Mesothelial cell of epicardium (in vitro differentiated cells): Measurements from ENCODE around the gene DNAJA4. TPM values are rescaled to one million over a fixed set of nuclear protein-coding genes. Genes with fewer than 3 reads are reported as not detected.

ENCODE experiments used
- DNase-seq, 2 experiments: peaks; one replicate each; pipeline ENCODE4 v3.0.0; 2021; ENCODE audit warnings: low spot score in 2 of 2; ENCODE audit not compliant: unreplicated experiment in 2 of 2
- H3K27ac Mint-ChIP-seq: 2 replicates; pipeline ENCODE4 v1.8.0; 2021; ENCODE audit warnings: mixed read lengths
- H3K27me3 Mint-ChIP-seq: 2 replicates; pipeline ENCODE4 v1.8.0; 2021; ENCODE audit warnings: low read depth, mixed read lengths
- H3K36me3 Mint-ChIP-seq: 2 replicates; pipeline ENCODE4 v1.8.0; 2021; ENCODE audit warnings: mixed read lengths
- H3K4me1 Mint-ChIP-seq: 2 replicates; pipeline ENCODE4 v1.8.0; 2021; ENCODE audit warnings: mixed read lengths
- H3K4me3 Mint-ChIP-seq: 2 replicates; pipeline ENCODE4 v1.8.0; 2021; ENCODE audit warnings: mild to moderate bottlenecking, moderate library complexity, mixed read lengths
- H3K9me3 Mint-ChIP-seq: 2 replicates; pipeline ENCODE4 v1.8.0; 2021; ENCODE audit warnings: mixed read lengths
- total RNA-seq: library from RNA; stranded (reverse); gene quantifications from 3 replicates; pipeline ENCODE4 v1.2.1, GENCODE V29; 2021
- TF ChIP-seq, protein P1 (sequence below): fragments of 200-600 bp; sonication (generic); IDR thresholded peaks from one replicate; pipeline ENCODE4 v1.5.0; 2021; ENCODE audit warnings: antibody characterized with exemption; ENCODE audit not compliant: unreplicated experiment

DNAJA4 gene
- total RNA-seq, 1 donor from 2014 or later: 0.13 TPM

DNA sequence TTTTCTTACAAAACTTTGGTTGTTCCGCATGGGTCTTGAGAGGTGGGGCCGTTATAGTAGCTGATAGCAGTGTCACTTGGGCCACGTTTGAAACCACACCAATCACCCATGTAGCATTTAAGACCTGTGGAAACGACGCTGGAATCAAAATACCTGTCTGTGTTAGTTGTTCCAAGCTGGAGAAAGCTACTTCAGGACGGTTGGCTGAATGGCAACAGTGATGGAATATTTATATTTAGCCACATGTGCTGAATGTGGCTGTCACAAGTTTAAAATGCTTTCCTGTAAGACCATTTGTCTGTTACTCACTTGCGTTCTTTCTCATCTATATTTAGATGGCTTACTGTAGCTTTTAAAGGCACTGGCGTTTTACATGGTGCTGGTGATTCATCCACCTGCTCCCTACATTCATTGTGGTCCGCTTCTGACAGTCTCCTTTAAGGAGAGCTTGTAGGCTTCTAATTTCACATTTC is 1.4 kb downstream of the DNAJA4 start:
- TF ChIP-seq, protein P1, sequence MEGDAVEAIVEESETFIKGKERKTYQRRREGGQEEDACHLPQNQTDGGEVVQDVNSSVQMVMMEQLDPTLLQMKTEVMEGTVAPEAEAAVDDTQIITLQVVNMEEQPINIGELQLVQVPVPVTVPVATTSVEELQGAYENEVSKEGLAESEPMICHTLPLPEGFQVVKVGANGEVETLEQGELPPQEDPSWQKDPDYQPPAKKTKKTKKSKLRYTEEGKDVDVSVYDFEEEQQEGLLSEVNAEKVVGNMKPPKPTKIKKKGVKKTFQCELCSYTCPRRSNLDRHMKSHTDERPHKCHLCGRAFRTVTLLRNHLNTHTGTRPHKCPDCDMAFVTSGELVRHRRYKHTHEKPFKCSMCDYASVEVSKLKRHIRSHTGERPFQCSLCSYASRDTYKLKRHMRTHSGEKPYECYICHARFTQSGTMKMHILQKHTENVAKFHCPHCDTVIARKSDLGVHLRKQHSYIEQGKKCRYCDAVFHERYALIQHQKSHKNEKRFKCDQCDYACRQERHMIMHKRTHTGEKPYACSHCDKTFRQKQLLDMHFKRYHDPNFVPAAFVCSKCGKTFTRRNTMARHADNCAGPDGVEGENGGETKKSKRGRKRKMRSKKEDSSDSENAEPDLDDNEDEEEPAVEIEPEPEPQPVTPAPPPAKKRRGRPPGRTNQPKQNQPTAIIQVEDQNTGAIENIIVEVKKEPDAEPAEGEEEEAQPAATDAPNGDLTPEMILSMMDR: no peak
- H3K27ac Mint-ChIP-seq: no peak overlapping the region
- DNase-seq: no peak
- no peaks in the 10 kb centered on the region for H3K9me3 Mint-ChIP-seq
- H3K36me3 Mint-ChIP-seq: no peaks in the 10 kb centered on the region
- H3K4me1 Mint-ChIP-seq: peaks cover 3% of the 10 kb centered on the region
- peaks cover 8% of the 10 kb centered on the region for H3K27me3 Mint-ChIP-seq
- no peak overlapping the region for H3K4me3 Mint-ChIP-seq

DNA sequence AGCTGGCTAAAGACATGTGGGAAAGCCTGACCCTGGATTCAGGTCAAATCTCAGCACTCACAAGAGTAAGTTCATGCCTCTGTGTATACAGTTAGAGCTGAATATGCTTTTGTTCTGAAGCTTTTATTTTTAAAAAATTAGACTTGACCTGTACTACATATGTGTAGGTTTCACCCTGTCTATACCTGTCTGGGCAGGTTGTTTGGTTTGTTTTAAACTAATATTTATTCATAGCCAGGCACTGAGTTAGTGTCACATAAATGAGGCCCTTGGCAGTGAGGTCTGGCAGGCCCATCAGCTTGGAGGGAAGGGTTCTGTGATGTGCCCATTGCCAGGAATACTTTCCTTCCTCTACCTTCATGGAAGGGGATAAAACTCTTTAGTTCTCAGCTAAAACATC is 1.9 kb downstream of the DNAJA4 start:
- Mint-ChIP-seq H3K4me1 (no peaks in the 10 kb centered on the region), H3K27me3 (peaks cover 8% of the 10 kb centered on the region), H3K27ac (no peak overlapping the region), H3K36me3 (no peaks in the 10 kb centered on the region), H3K4me3 (no peak overlapping the region), H3K9me3 (no peaks in the 10 kb centered on the region)
- TF ChIP-seq, protein P1: no peak
- no peak for DNase-seq

DNA sequence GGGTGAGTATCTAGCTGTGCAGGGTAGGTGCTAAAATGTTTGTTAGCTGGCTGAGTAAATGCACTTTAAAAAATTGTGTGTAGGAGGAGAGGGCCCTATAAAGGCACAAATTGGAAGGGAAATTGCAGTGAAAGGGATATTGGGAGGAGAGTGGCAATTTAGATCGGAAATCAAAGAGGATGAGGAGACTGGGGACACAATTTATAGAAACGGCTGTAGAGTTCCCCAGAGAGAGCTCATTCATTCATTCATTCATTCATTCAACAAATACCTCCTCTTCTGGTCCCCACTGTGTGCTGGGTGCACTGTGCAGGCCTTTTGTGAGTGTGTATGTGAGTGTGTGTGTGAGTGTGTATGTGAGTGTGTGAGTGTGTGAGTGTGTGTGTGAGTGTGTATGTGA is 2.4 kb downstream of the DNAJA4 start:
- Mint-ChIP-seq H3K36me3 (no peaks in the 10 kb centered on the region), H3K4me1 (no peaks in the 10 kb centered on the region), H3K9me3 (no peaks in the 10 kb centered on the region), H3K27me3 (peaks cover 8% of the 10 kb centered on the region), H3K27ac (no peak overlapping the region), H3K4me3 (no peak overlapping the region)
- DNase-seq: no peak
- TF ChIP-seq, protein P1: no peak

DNA sequence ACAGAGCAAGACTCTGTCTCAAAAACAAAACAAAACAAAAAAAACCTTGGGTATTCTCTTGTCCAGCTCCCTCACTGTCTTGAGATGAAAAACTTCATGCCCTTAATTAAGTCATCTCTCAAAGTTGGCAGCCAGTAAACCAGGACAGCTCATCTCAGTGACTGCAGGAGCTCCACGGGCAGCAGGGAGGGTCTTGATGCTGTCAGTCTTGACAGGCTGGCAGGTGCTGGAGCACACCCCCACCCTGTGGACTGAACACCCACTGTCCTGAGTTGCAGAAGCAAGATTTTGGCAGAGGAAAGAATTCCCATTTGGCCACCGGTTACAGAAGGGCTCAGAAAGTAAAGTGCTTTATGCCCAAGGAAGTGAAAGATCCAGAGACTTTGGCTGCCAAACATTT is 8.0 kb downstream of the DNAJA4 start:
- no peak for DNase-seq
- H3K27ac Mint-ChIP-seq: no peak overlapping the region
- no peaks in the 10 kb centered on the region for H3K36me3 Mint-ChIP-seq
- TF ChIP-seq, protein P1: no peak
- H3K4me3 Mint-ChIP-seq: no peak overlapping the region
- H3K4me1 Mint-ChIP-seq: peaks cover 9% of the 10 kb centered on the region
- H3K9me3 Mint-ChIP-seq: no peaks in the 10 kb centered on the region
- peaks cover 8% of the 10 kb centered on the region for H3K27me3 Mint-ChIP-seq

DNA sequence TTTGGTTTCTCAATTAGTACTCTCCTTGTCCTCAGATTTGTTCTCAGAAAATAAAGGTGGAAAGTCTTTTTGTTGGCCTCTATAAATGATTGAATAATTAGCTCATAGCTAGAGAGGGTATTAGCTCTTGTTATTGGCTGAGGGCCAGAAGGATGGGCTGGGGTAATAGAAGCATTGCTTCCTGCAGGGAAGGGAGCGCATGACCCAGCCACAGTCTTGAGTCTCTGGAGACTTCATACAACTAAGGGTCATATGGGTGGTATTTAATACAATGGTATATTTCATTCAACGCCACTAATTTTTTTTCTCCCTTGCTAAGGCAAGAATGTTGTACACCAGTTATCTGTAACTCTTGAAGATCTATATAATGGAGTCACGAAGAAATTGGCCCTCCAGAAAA is 8.4 kb downstream of the DNAJA4 start:
- no peak for DNase-seq
- no peaks in the 10 kb centered on the region for H3K9me3 Mint-ChIP-seq
- H3K4me1 Mint-ChIP-seq: peaks cover 9% of the 10 kb centered on the region
- no peak overlapping the region for H3K4me3 Mint-ChIP-seq
- TF ChIP-seq, protein P1: no peak
- H3K27ac Mint-ChIP-seq: no peak overlapping the region
- H3K27me3 Mint-ChIP-seq: peaks cover 8% of the 10 kb centered on the region
- H3K36me3 Mint-ChIP-seq: no peaks in the 10 kb centered on the region

DNA sequence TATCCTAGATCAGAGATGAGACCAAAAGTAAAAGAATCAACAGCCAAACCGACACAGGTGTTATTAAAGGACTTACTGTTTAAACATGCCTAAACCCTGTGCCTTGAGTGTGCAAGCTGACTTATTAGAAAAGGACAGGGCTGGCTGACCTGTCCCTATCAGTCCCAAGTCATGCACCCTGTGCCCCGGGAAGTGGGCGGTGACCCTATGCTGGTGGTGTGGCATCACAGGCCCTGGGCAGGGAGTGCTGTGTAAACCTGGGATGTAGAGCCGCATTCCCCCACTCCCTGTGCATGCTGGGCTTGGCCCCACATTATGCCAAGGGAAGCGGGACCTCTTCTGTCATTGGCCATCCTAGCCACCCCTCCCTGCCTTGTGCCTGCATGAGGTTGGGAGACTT is 10.6 kb downstream of the DNAJA4 start:
- H3K4me3 Mint-ChIP-seq: no peak overlapping the region
- no peak overlapping the region for H3K27ac Mint-ChIP-seq
- H3K4me1 Mint-ChIP-seq: peaks cover 9% of the 10 kb centered on the region
- no peaks in the 10 kb centered on the region for H3K9me3 Mint-ChIP-seq
- TF ChIP-seq, protein P1: no peak
- H3K36me3 Mint-ChIP-seq: peaks cover 3% of the 10 kb centered on the region
- no peak for DNase-seq
- peaks cover 6% of the 10 kb centered on the region for H3K27me3 Mint-ChIP-seq
